A549 (cell line): ENCODE results near the gene LAMC3. TPM values are rescaled to one million over a fixed set of nuclear protein-coding genes. Genes with fewer than 3 reads are reported as not detected.

Source experiments
- ATAC-seq, 2 experiments: fragments of 200-7000 bp in 1 of 2; fragments of >200 bp in 1 of 2; cut with Nextera tagmentation in 1 of 2; cut with Tn5 transposase in 1 of 2; 3 replicates each; pipeline versions ENCODE4 v1.8.0 to v1.9.1; 2018 to 2020; ENCODE audit warnings: mild to moderate bottlenecking in 1 of 2, moderate library complexity in 1 of 2
- CTCF ChIA-PET: fragments of 300-600 bp; sonication (Branson Sonifier 250); formaldehyde crosslinking; extraction: SDS; loops from one replicate; lab custom pipeline; 2021; ENCODE audit warnings: antibody characterized with exemption, inconsistent platforms; lab: Yijun Ruan, JAX
- POLR2A ChIA-PET: fragments of 350-600 bp; formaldehyde crosslinking; extraction: SDS; loops from one replicate; lab custom pipeline; 2021; ENCODE audit warnings: antibody characterized with exemption, inconsistent platforms; lab: Yijun Ruan, JAX
- DNase-seq, 2 experiments: peaks; one replicate each; pipeline versions ENCODE4 v3.0.0 to v3.0.0-alpha.2; 2011 to 2016; ENCODE audit warnings: low read depth in 1 of 2, low spot score in 1 of 2
- FAIRE-seq: peaks from 2 replicates; lab custom pipeline; 2011; peaks lifted over from hg19 to GRCh38; lab: Jason Lieb, UNC
- H3K27ac ChIP-seq, 2 experiments: fragments of >200 bp; sonication (Bioruptor Twin); formaldehyde crosslinking; 3 replicates each; pipeline ENCODE4 v1.5.1; 2016 to 2017
- H3K4me1 ChIP-seq: fragments of >200 bp; sonication (Bioruptor Twin); formaldehyde crosslinking; 3 replicates; pipeline ENCODE4 v1.6.1; 2016
- H3K4me2 ChIP-seq: fragments of >200 bp; sonication (Bioruptor Twin); formaldehyde crosslinking; 3 replicates; pipeline ENCODE4 v1.6.1; 2016
- H3K4me3 ChIP-seq: fragments of >200 bp; sonication (Bioruptor Twin); formaldehyde crosslinking; 3 replicates; pipeline ENCODE4 v1.5.1; 2016
- H3K9me3 ChIP-seq: fragments of >200 bp; sonication (Bioruptor Twin); formaldehyde crosslinking; 3 replicates; pipeline ENCODE4 v1.6.1; 2016
- BCL3 ChIP-seq: fragments of >200 bp; sonication (Bioruptor Twin); formaldehyde crosslinking; IDR thresholded peaks from 3 replicates; pipeline ENCODE4 v1.6.1; 2016
- BHLHE40 ChIP-seq: IDR thresholded peaks from 2 replicates; pipeline ENCODE4 v1.6.1; 2012; ENCODE audit warnings: low read depth, low read length, inconsistent platforms
- CBX8 ChIP-seq: fragments of 200-600 bp; sonication (generic); IDR thresholded peaks from 2 replicates; pipeline ENCODE4 v1.6.1; 2016
- CEBPB ChIP-seq, 2 experiments: fragments of >200 bp in 1 of 2; sonication (Bioruptor Twin) in 1 of 2; formaldehyde crosslinking in 1 of 2; IDR thresholded peaks; 2 replicates each; pipeline ENCODE4 v1.6.1; 2012 to 2016
- CHD2 ChIP-seq: fragments of 150-350 bp; IDR thresholded peaks from 2 replicates; pipeline ENCODE4 v1.6.1; 2014; ENCODE audit warnings: low read length; ENCODE audit not compliant: partially characterized antibody
- CHD4 ChIP-seq: fragments of 200-600 bp; sonication (generic); IDR thresholded peaks from 2 replicates; pipeline ENCODE4 v1.6.1; 2016; ENCODE audit warnings: antibody characterized with exemption, mild to moderate bottlenecking, borderline replicate concordance
- EHF ChIP-seq: fragments of 250-450 bp; sonication (Bioruptor Pico); IDR thresholded peaks from 2 replicates; pipeline ENCODE4 v1.5.0; 2020; ENCODE audit warnings: mild to moderate bottlenecking
- ESRRA ChIP-seq: fragments of 150-350 bp; IDR thresholded peaks from 2 replicates; pipeline ENCODE4 v1.6.1; 2014; ENCODE audit warnings: mild to moderate bottlenecking, low read length, borderline replicate concordance
- FOSL2 ChIP-seq, 2 experiments: fragments of 450-650 bp in 1 of 2; fragments of >200 bp in 1 of 2; sonication (Bioruptor Twin) in 1 of 2; formaldehyde crosslinking; IDR thresholded peaks; 2 replicates each; pipeline versions ENCODE4 v1.5.0 to v1.6.1; 2016 to 2020; ENCODE audit warnings: mild to moderate bottlenecking in 1 of 2, moderate library complexity in 1 of 2
- GATA3 ChIP-seq: IDR thresholded peaks from 2 replicates; pipeline ENCODE4 v1.6.1; 2012; ENCODE audit warnings: borderline replicate concordance
- HDAC2 ChIP-seq: fragments of 200-600 bp; sonication (generic); IDR thresholded peaks from 2 replicates; pipeline ENCODE4 v1.6.1; 2016
- HMGXB4 ChIP-seq: fragments of 250-450 bp; sonication (Bioruptor Pico); IDR thresholded peaks from 2 replicates; pipeline ENCODE4 v1.5.0; 2021; ENCODE audit warnings: mild to moderate bottlenecking, moderate library complexity, borderline replicate concordance
- HOXA7 ChIP-seq: fragments of 250-450 bp; sonication (Bioruptor Pico); IDR thresholded peaks from 2 replicates; pipeline ENCODE4 v1.5.0; 2020; ENCODE audit warnings: mild to moderate bottlenecking, moderate library complexity
- MAFK ChIP-seq: fragments of 450-650 bp; IDR thresholded peaks from 2 replicates; pipeline ENCODE4 v1.6.1; 2014; ENCODE audit not compliant: partially characterized antibody
- MAX ChIP-seq: IDR thresholded peaks from 2 replicates; pipeline ENCODE4 v1.6.1; 2012
- MYC ChIP-seq: IDR thresholded peaks from 2 replicates; pipeline ENCODE4 v1.6.1; 2012; ENCODE audit warnings: mild to moderate bottlenecking, inconsistent platforms, low read length, improper control_type of control experiment, borderline replicate concordance
- PBX3 ChIP-seq: IDR thresholded peaks from 2 replicates; pipeline ENCODE4 v1.6.1; 2012
- POLR2AphosphoS2 ChIP-seq: conservative IDR thresholded peaks from 2 replicates; pipeline ENCODE4 v1.6.1; 2012; ENCODE audit warnings: low read length, improper control_type of control experiment, inconsistent platforms
- RAD21 ChIP-seq, 2 experiments: fragments of >200 bp in 1 of 2; sonication (Bioruptor Twin) in 1 of 2; formaldehyde crosslinking in 1 of 2; IDR thresholded peaks in 1 of 2; conservative IDR thresholded peaks in 1 of 2; 2 replicates in 1 of 2; 3 replicates in 1 of 2; pipeline ENCODE4 v1.6.1; 2012 to 2018; ENCODE audit warnings: inconsistent platforms in 1 of 2
- ZC3H11A ChIP-seq: fragments of 450-650 bp; IDR thresholded peaks from 2 replicates; pipeline ENCODE4 v1.6.1; 2014; ENCODE audit warnings: antibody characterized with exemption, mild to moderate bottlenecking
- ZSCAN20 ChIP-seq: fragments of 250-450 bp; sonication (Bioruptor Pico); IDR thresholded peaks from 2 replicates; pipeline ENCODE4 v1.8.0; 2022; ENCODE audit warnings: mild to moderate bottlenecking, moderate library complexity
- WGBS: methylation state at CpG from one replicate; pipeline ENCODE4 v1.1.6; 2017; ENCODE audit errors: missing lambda C conversion rate; 5-methylcytosine and 5-hydroxymethylcytosine counted together
- polyA plus RNA-seq, 4 experiments: library from polyadenylated mRNA; depleted of rRNA in 3 of 4; stranded (reverse); fragments of >200 nt; fragmentation: RNase III in 1 of 4; extraction: RNeasy Plus Mini Kit Qiagen cat#74134 plus additional on column Dnase treatment in 1 of 4; gene quantifications; 2 replicates in 3 of 4; 3 replicates in 1 of 4; pipeline ENCODE4 v1.2.3, GENCODE V29; 2011 to 2017

LAMC3 gene
- polyA plus RNA-seq, 2 of the 4 experiments (the other 2 are of a cell fraction): 1.0 to 1.5 TPM

- ATAC-seq (no peak), FAIRE-seq (no peak), DNase-seq (no peak)
- ChIA-PET POLR2A (interaction anchor here (2.4 kb wide), 1 partner anchor 25 kb away, joined by 11 read pairs; the partner anchor contains the start of gene NUP214), CTCF (interaction anchor here (1.1 to 1.6 kb wide), 5 partner anchors 9 to 485 kb away, joined by 3 to 6 read pairs (median 3); no protein-coding TSS in a partner anchor)
- H3K9me3 ChIP-seq: no peaks in the 10 kb centered on the region
- TF ChIP-seq POLR2AphosphoS2: no peak
- no peak for TF ChIP-seq CEBPB (IDR thresholded peaks at IDR 0.05)
- no peak for TF ChIP-seq GATA3
- no peak for TF ChIP-seq BCL3
- TF ChIP-seq ZSCAN20: no peak
- TF ChIP-seq MAFK: no peak
- no peak for TF ChIP-seq HMGXB4 (CRISPR knock-in tag)
- no peak for TF ChIP-seq FOSL2 (IDR thresholded peaks at IDR 0.05)
- no peak for TF ChIP-seq FOSL2 (CRISPR knock-in tag; IDR thresholded peaks at IDR 0.05)
- no peak for TF ChIP-seq CHD4
- TF ChIP-seq CHD2: no peak
- no peak for TF ChIP-seq MYC
- TF ChIP-seq PBX3: no peak
- TF ChIP-seq BHLHE40: no peak
- no peak for TF ChIP-seq HOXA7
- TF ChIP-seq EHF (CRISPR knock-in tag): no peak
- WGBS: 81% methylated on average over 9 of the region's 9 CpGs
- H3K4me1 ChIP-seq: 0 out of 3 replicates have a peak, but pooled peaks cover 7% of the 10 kb centered on the region
- no peak overlapping the region for H3K27ac ChIP-seq
- H3K4me3 ChIP-seq: no peak overlapping the region
- H3K4me2 ChIP-seq: no peak overlapping the region
Observed at GRCh38 chr9:131100445-131100844, 91.5 kb downstream of the LAMC3 start.

GRCh38 chr9:131101207-131101964 is 92.4 kb downstream of the LAMC3 start:
- Histone ChIP-seq H3K4me2 (no peak overlapping the region), H3K4me1 (0 out of 3 replicates have a peak, but pooled peaks cover 4% of the 10 kb centered on the region), H3K9me3 (no peaks in the 10 kb centered on the region), H3K4me3 (no peak overlapping the region), H3K27ac (no peak overlapping the region)
- POLR2A ChIA-PET: no interaction called here
- DNase-seq (no peak), FAIRE-seq (no peak), ATAC-seq (no peak)
- CTCF ChIA-PET: interaction anchor here (1.0 to 2.1 kb wide), 5 partner anchors 8 to 235 kb away, joined by 3 to 7 read pairs (median 3); no protein-coding TSS in a partner anchor
- no peak for TF ChIP-seq HOXA7
- TF ChIP-seq EHF (CRISPR knock-in tag): no peak
- no peak for TF ChIP-seq ZSCAN20
- 85% methylated on average over 11 of the region's 11 CpGs for WGBS

GRCh38 chr9:131103024-131103423 is 94.0 kb downstream of the LAMC3 start:
- Histone ChIP-seq H3K27ac (no peak overlapping the region), H3K4me2 (no peak overlapping the region), H3K4me1 (no peaks in the 10 kb centered on the region), H3K4me3 (no peak overlapping the region), H3K9me3 (no peaks in the 10 kb centered on the region)
- POLR2A ChIA-PET: no interaction called here
- 74% methylated on average over 9 of the region's 9 CpGs for WGBS
- TF ChIP-seq GATA3 (no peak), BHLHE40 (no peak), MAX (no peak), HOXA7 (no peak), RAD21 (conservative IDR thresholded peaks at IDR 0.05 in 1 of 2, IDR thresholded peaks at IDR 0.05 in 1 of 2) (no peak), CHD4 (no peak), FOSL2 (IDR thresholded peaks at IDR 0.05) (no peak), FOSL2 (CRISPR knock-in tag; IDR thresholded peaks at IDR 0.05) (no peak), ESRRA (no peak), MYC (no peak), CHD2 (no peak), HDAC2 (no peak), CBX8 (no peak), ZC3H11A (no peak)
- FAIRE-seq (no peak), DNase-seq (no peak), ATAC-seq (no peak)
- CTCF ChIA-PET: interaction anchor here (1.5 to 3.1 kb wide), 4 partner anchors 8 to 233 kb away, joined by 3 to 7 read pairs (median 7); partner anchors contain the start of gene NUP214
